Head of caudate nucleus (tissue), 42 donors: ENCODE data around the gene C19orf85.
A peak's percentile ranks its signal among the peaks of the same experiment; 100 is the strongest.

ENCODE experiments used
- DNase-seq, 42 donors: peaks; one replicate each; pipeline versions ENCODE4 v3.0.0 to v3.0.0-alpha.2; 2020 to 2021; ENCODE audit warnings: mixed read lengths in 7 of 42
- intact Hi-C: fragments of 100-400 bp; cut with DNase I; formaldehyde crosslinking; loops from one replicate; pipeline ENCODE4 v1.15.0; 2022

Gene C19orf85

DNA sequence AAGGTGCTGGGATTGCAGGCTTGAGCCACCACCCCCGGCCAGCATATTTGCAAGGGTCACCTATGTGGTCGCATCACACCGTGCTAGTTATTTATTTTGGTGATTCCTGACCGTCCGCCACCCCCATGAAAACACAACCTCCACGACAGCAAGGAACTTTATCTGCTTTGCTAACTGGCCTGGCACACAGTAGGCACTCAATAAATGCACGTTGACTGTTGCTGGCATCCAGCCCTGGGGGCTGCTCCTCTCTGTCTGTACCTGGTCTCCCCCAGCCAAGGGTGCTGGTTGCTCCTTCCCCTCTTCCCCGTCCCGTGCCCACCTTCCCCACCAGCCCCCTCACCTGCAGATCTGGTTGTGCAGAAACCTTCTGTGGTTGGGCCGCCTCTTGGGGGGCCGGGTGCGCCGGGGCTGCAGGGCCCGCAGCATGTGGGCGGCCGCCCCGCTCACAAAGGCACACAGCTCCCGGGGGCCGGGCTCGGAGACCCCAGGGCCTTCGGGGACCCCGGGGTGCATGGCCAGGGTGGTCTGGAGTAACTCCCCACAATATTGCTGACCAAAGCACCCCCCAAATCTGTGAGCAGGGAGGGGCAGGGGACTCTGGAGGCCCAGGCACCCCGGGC lies 401 bp downstream of the C19orf85 start:
- no peak for DNase-seq
- intact Hi-C loops: no loop called here

GRCh38 chr19:55463583-55464031 lies 944 bp downstream of the C19orf85 start:
- intact Hi-C loops: no loop called here
- no peak for DNase-seq

DNA sequence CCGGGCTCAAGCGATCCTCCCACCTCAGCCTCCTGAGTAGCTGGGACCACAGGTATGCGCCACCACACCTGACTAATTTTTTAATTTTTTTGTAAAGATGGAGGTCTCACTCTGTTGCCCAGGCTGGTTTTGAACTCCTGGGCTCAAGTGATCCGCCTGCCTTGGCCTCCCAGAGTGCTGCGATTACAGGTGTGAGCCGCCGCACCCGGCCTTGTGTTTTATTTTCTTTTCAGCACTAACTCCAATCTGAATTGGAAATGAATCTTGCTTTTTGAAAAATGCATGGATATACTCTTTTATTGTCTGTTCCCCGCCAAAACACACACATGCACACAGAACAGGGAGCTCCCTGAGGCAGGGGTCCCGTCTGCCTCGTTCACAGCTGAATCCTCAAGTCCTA lies 1.8 kb downstream of the C19orf85 start:
- no peak for DNase-seq
- intact Hi-C loops: no loop called here

GRCh38 chr19:55461974-55462626 lies 2.5 kb downstream of the C19orf85 start:
- DNase-seq: no peak
- intact Hi-C loops: no loop called here

DNA sequence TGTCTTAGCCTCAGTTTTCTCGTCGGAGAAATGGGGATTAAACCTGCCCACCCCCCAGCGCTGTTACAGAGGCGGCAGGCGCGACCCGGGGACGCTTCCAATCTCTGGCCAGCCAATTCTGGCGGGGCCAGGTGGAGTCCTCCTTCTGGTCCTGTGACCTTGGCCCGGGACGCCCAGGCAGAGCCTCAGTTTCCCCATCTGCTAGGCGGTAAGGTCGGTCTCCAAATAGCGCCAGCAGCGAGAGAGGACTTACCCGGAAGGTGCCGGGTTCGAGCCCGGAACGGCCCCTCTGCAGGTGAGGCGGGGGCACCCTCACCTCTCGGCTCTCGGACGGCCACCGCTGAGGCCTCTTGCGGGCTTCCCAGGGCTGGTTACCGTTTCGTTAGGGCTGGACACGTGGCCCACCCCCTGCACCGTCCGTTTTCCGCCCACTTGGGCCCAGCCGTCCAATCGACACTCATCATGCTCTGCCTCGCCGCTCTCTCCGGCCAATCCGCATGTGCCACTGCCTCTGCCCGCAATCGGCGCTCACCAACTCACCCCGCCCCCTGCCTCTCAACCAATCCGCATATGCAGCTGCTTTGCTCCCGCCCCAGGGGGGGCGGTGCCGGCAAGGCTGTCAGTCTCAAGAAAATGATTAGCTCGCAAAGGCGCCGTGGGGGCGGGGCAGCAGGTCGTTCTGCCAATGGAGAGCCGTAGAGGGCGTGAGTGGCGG lies 3.1 kb downstream of the C19orf85 start, which contains the start of gene ISOC2:
TSS of gene ISOC2 (minus strand) at position 384 of the 715 bp plus-strand sequence. CDS start 5,156 bp downstream, outside the sequence.
- intact Hi-C loops: no loop called here
- peak; percentile 99 to 100 (median 100) for DNase-seq

GRCh38 chr19:55460670-55461258 lies 3.8 kb downstream of the C19orf85 start:
- intact Hi-C loops: no loop called here
- peak in 29 of 42 donors; percentile 40 to 81 (median 56) for DNase-seq

DNA sequence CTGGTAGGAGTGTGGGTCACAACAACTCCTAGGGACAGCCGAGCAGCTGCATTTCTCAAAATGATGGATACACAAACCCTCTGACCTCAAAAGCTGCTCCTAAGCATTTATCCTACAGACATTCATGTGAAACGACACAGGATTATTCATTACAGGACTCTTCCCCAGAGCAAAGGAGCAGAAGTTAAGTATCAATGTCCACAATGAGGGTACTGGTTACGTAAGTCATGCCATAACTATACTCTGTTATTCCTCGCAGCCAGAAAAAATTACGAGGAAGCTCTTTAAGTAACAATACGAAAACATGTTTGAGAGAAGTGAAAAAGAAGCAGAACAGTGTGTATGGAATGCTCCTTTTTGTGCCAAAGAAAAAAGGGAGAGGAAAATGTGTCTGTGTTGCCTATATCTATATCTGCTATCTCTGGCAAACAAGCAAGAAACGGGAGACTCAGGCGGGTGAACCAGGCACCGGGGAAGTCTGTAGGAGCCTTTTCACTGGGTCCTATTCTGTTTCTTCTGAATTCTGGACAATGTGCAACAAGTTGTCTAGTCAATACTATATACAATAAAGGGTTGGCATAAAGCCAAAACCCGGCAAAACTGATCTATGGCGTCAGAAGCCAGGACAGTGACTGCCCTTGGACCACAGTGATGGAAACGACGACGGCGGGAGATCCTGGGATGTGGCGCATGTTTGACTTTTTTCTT lies 4.4 kb downstream of the C19orf85 start:
- intact Hi-C loops: no loop called here
- no peak for DNase-seq

DNA sequence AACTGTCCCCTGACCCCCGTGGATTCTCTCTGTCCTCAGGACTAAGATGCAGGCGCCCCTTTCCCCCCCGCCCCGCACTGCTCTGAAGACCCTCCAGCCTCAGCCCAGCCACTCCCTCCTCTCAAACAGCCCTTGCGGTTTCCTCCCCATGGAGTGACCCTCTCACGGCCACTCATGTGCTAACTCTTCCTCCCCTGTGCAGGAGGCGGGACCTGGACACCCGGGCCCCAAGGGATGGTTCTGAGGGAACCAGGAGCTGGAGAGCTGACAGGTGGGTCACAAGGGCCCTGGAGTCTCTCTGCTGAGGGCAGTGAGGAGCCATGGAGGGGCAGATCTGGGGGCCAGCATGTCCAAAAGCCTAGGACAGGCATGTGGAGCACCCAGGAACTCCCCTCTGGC lies 5.0 kb downstream of the C19orf85 start:
- intact Hi-C loops: no loop called here
- DNase-seq: no peak

DNA sequence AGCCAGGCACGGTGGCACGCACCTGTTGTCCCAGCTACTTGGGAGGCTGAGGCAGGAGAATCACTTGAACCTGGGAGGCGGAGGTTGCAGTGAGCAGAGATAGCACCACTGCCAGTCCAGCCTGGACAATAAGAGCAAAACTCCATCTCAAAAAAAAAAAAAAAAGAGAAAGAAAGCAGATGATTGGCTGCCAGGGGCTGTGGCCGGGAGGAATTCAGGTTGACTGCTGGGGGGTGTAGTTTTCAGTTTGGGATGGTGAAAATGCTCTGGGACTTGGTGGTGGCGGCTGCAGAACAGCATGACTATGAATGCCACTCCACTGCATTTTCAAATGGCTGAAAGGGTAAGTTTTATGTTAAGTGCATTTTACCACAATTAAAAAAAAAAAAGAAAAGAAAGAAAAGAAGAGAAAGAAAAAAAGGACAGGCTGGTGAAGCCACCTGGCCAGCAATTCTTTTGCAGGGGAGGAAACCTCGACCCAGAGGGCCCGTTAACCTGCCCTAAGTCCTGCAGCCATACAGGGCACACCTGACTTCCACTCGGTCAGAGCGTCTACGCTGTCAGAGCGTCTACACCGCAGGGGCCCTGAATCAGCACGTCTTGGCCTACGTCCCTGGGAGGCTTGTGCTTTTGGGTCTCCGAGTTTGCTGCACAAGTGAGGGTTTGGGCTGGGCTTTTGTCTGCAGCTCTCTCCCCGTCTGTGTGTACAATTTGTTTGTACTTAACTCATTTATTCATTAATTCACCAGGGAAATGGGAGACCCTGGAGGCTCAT lies 6.7 kb downstream of the C19orf85 start:
- intact Hi-C loops: no loop called here
- DNase-seq: no peak

DNA sequence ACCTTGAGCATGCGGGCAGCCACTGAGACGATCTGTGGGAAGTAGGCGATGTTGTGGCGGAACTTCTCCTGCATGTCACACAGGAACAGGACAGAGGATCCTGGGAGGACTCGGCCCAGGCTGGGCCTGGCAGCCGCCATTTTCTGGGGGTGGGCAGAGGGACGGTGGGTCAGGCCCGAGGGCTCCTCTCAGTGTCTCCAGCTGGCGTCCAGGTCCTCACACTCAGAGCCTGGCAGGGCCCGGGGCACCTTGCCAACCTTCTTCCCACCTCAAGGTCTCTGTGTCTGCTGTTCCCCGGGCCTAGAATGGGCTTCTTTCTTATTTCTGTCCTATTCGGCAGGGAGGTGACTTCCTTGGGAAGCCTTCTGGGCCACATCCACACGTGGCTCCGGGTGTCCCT lies 8.2 kb downstream of the C19orf85 start:
- no peak for DNase-seq
- intact Hi-C loops: no loop called here

GRCh38 chr19:55455576-55456235 lies 8.8 kb downstream of the C19orf85 start:
- DNase-seq: no peak
- intact Hi-C loops: no loop called here

DNA sequence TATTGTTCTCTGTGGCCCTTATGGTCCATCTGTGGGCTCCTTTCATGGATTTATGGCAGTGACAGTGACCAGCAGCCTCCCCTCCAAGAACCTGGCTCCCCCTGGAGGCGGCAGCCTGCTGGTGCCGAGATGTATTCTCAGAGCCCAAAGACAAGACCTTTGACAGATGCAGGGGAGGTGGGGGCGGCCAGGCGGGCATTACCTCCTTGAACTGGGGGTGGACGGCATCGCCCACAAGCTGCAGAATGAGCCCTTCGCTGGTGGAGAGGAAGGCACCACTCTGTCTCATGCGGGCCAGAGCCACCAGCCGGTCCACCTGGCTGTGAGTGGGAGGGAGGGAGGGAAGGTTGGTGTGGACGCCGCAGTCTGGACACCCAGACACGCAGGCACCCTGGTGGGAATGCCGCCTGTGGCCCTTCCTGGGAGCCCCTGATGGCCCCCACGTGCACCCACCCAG lies 9.7 kb downstream of the C19orf85 start:
- intact Hi-C loops: no loop called here
- peak; percentile 52 to 90 (median 76) for DNase-seq

GRCh38 chr19:55453511-55454260 lies 10.9 kb downstream of the C19orf85 start:
- intact Hi-C loops: no loop called here
- DNase-seq: no peak

GRCh38 chr19:55452749-55453346 lies 11.7 kb downstream of the C19orf85 start:
- intact Hi-C loops: no loop called here
- peak; percentile 93 to 99 (median 97) for DNase-seq

- DNase-seq: peak; percentile 58 to 89 (median 80)
- intact Hi-C loops: no loop called here
Observed at GRCh38 chr19:55451965-55452748, 12.4 kb downstream of the C19orf85 start.
